GM19239 (cell line): ENCODE measurements around the gene NRIP2.
A peak's percentile ranks its signal among the peaks of the same experiment; 100 is the strongest.

ENCODE experiments used
- DNase-seq: peaks from one replicate; pipeline ENCODE4 v3.0.0; 2011; ENCODE audit warnings: low spot score; ENCODE audit not compliant: insufficient read length
- FAIRE-seq: peaks from 2 replicates; lab custom pipeline; 2011; peaks lifted over from hg19 to GRCh38; lab: Jason Lieb, UNC

Gene NRIP2

DNA sequence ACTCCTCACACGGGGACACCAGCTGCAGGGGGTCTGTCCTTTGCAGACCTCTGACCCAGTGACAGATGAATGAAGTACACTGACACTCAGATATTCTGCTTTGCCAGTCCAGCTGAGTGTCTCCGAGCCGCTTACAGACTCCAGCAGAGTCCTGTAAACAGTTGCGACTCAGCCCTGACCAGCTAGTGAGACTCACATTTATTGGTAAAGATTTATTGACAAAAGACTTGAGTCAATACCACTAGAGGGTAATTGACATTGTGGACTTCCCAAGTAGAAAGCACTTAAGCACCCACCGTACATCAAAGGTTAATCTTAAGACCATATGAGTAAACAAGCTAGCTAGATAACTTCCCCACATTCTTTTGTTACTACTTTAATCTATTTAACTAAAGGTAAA, 49.8 kb downstream of the NRIP2 start:
- FAIRE-seq (no peak), DNase-seq (no peak)

DNA sequence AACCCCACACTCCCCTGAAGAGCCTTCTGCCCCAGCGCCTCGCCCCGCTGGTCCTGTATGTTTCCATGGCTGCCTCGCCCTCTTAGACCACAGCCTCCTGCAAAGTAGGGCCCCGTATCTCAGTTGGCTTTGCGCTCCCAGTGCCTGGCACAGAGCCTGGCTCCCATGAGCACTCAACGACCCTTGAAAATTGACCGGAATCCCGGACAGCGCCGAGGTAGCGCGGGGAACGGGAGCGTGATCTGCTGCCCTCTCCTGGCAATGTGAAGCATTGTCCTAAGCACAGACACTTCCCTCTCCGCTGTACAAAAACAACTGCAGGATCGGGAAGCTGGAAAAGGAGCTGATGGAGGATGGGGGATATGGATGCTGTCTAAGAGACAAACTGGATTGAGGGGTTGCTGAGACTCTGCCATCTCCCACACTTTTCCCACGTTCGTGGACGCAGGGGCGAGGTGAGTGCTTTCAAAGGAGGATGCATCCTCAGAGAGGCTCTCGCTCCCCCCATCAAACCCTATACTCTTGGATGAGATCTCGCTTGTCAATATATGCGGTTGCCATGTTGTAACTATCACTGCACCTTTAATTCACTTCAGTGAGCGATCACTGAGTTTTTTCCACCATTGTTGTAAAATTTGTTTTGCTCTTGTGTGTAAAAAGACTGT, 50.8 kb downstream of the NRIP2 start:
- DNase-seq (peak; percentile 44), FAIRE-seq (peak; percentile 84)

DNA sequence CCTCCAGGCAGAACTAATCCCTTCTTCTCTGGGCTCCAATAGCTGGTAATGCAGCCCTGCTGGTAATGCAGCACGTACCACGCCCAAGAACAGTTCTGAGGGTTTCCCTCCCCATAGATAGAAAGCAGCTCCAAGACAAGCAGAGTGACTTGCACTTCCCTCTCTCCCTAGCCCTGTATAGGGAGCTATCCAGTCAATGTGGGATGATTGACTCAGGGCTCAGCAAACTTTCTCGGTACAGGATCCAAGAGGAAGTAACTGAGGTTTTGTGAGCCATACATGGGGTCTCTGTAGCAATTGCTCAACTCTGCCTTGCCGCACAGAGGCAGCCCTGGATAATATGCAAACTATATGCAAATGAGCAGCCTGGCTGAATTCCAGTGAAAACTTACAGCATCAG, 55.6 kb downstream of the NRIP2 start:
- FAIRE-seq (no peak), DNase-seq (no peak)

DNA sequence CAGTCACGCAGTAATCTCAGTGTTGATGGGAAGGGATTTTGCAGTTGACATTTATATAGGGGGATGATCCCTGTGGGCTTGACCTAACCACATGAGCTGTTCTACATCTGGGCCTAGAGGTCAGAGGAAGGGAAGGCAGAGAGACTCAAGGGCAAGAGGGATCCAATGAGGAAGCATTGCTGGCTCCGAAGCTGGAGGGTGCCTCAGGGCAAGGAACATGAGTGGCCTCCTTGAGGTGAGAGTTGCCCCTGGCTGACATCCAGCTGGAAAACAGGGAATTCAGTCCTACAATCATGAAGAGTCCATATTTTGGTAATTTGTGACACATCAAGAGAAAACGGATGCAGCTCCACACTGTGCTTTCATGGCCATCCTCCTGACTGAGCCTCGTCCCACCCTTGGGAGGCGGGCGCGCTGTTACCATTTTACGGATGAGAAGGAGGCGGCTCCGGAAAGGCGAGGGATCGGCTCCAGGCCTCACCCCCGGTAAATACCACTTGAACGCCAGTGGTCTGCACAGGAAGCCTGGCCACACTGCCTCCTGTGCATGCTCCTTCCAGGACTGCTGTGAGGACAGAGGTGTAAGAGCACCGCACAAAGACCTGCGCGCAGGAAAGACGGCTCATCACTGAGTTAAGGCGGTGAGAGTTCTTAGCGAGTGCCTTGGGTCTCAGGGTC, 58.6 kb downstream of the NRIP2 start:
- DNase-seq (no peak), FAIRE-seq (no peak)

DNA sequence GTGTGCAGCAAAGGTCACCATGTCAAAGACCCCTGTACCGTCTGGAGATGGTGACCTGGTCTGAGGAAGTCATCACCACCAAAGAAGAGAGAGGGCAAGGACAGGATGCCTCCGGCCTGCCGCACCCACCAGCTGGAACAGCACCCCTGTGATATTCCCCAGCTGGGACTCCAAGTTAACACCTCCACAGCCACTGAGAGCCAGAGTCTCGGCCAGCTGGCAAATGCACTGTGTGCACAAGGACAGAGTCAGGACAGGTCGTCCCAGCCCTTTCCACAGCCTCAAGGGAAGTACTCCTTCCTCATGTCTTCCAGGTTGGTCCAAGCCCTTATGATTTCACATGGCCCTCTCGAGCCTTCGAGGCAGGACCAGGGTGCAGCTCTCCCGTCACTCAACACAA, 59.4 kb downstream of the NRIP2 start:
- no peak for DNase-seq
- no peak for FAIRE-seq
